ENCODE measurements around the gene PHRF1. TPM values are rescaled to one million over a fixed set of nuclear protein-coding genes. Genes with fewer than 3 reads are reported as not detected.

The PHRF1 gene
- total RNA-seq, 6 experiments from 2014 or later: 15.4 to 21.9 (median 20.3) TPM

- ATAC-seq: no peak
- TF ChIP-seq POLR2A (IDR thresholded peaks at IDR 0.05) (no peak), CTCF (IDR thresholded peaks at IDR 0.05) (no peak)
- no peaks in the 10 kb centered on the region for H3K36me3 ChIP-seq
- intact Hi-C loops (cut with DNase I): no loop called here
- 81% methylated on average over 6 of the region's 20 CpGs for WGBS (ENCODE audit: insufficient coverage, low coverage, low lambda C conversion rate, missing lambda C conversion rate)
- H3K4me3 ChIP-seq: no peak overlapping the region
- peak in 1 of 3 donors; percentile 56 for DNase-seq
- no peaks in the 10 kb centered on the region for H3K27me3 ChIP-seq
- no peak overlapping the region for H3K27ac ChIP-seq
- peaks cover 0 to 22% (median 8%) of the 10 kb centered on the region in 4 donors for H3K4me1 ChIP-seq
- H3K9me3 ChIP-seq: no peaks in the 10 kb centered on the region
These were observed 37.7 kb upstream of the PHRF1 start for GRCh38 chr11:538431-539051.

- 100% methylated on average over 1 of the region's 8 CpGs for WGBS (ENCODE audit: insufficient coverage, low coverage, low lambda C conversion rate, missing lambda C conversion rate)
- intact Hi-C loops (cut with DNase I): no loop called here
- TF ChIP-seq CTCF (IDR thresholded peaks at IDR 0.05): no peak
- no peak for TF ChIP-seq POLR2A (IDR thresholded peaks at IDR 0.05)
- H3K9me3 ChIP-seq: no peaks in the 10 kb centered on the region
- no peak overlapping the region for H3K4me3 ChIP-seq
- no peaks in the 10 kb centered on the region for H3K36me3 ChIP-seq
- peaks cover 0 to 16% (median 8%) of the 10 kb centered on the region in 4 donors for H3K4me1 ChIP-seq
- no peak for ATAC-seq
- no peaks in the 10 kb centered on the region for H3K27me3 ChIP-seq
- DNase-seq: peak in 2 of 3 donors; percentile 18 to 51
- no peak overlapping the region for H3K27ac ChIP-seq
These were observed 36.2 kb upstream of the PHRF1 start for GRCh38 chr11:539971-540481.

- intact Hi-C loops (cut with DNase I): no loop called here
- no peak overlapping the region for H3K27ac ChIP-seq
- no peaks in the 10 kb centered on the region for H3K36me3 ChIP-seq
- DNase-seq (peak in 1 of 3 donors; percentile 51), ATAC-seq (no peak)
- no peak overlapping the region for H3K4me3 ChIP-seq
- H3K27me3 ChIP-seq: no peaks in the 10 kb centered on the region
- peaks cover 0 to 16% (median 7%) of the 10 kb centered on the region in 4 donors for H3K4me1 ChIP-seq
- WGBS (ENCODE audit: insufficient coverage, low coverage, low lambda C conversion rate, missing lambda C conversion rate): 100% methylated on average over 1 of the region's 23 CpGs
- no peaks in the 10 kb centered on the region for H3K9me3 ChIP-seq
- no peak for TF ChIP-seq CTCF (IDR thresholded peaks at IDR 0.05)
- TF ChIP-seq POLR2A (IDR thresholded peaks at IDR 0.05): no peak
These were observed 35.5 kb upstream of the PHRF1 start for GRCh38 chr11:540583-541432.

- Histone ChIP-seq H3K27me3 (no peaks in the 10 kb centered on the region), H3K27ac (no peak overlapping the region), H3K36me3 (no peaks in the 10 kb centered on the region), H3K4me3 (no peak overlapping the region), H3K9me3 (no peaks in the 10 kb centered on the region), H3K4me1 (peaks cover 0 to 15% (median 4%) of the 10 kb centered on the region in 4 donors)
- DNase-seq (peak in 2 of 3 donors; percentile 14 to 54), ATAC-seq (no peak)
- intact Hi-C loops (cut with DNase I): no loop called here
- no CpG with 5 or more reads among the region's 20 CpGs for WGBS (ENCODE audit: insufficient coverage, low coverage, low lambda C conversion rate, missing lambda C conversion rate)
- no peak for TF ChIP-seq CTCF (IDR thresholded peaks at IDR 0.05)
- no peak for TF ChIP-seq POLR2A (IDR thresholded peaks at IDR 0.05)
These were observed 34.8 kb upstream of the PHRF1 start for GRCh38 chr11:541433-541885.
